Smooth muscle cell of the brain vasculature (primary cell): Measurements from ENCODE around the gene C17orf78.
A peak's percentile ranks its signal among the peaks of the same experiment; 100 is the strongest.
"Not testable (repeated sequence)": the region's sequence is repeated elsewhere in the genome, so short reads cannot be mapped to it uniquely, and the experiment has no call there.

Source experiments
- DNase-seq: peaks from one replicate; pipeline ENCODE4 v3.0.0-alpha.2; 2012; ENCODE audit warnings: low read depth, low spot score

C17orf78 gene

GRCh38 chr17:37386462-37386861 is 10.7 kb downstream of the C17orf78 start:
- DNase-seq: no peak

GRCh38 chr17:37388266-37388665 is 12.5 kb downstream of the C17orf78 start:
- no peak for DNase-seq

- no peak for DNase-seq
Measured at GRCh38 chr17:37389160-37389559, 13.4 kb downstream of the C17orf78 start.

- DNase-seq: no peak
Measured at GRCh38 chr17:37391146-37391545, 15.4 kb downstream of the C17orf78 start.

- DNase-seq: no peak
Measured at GRCh38 chr17:37392024-37392590, 16.3 kb downstream of the C17orf78 start.

GRCh38 chr17:37393352-37393751 is 17.6 kb downstream of the C17orf78 start:
- no peak for DNase-seq

- no peak for DNase-seq
Measured at GRCh38 chr17:37399265-37399803, 23.5 kb downstream of the C17orf78 start.

- DNase-seq: no peak
Measured at GRCh38 chr17:37400505-37400904, 24.7 kb downstream of the C17orf78 start.

- DNase-seq: not testable (repeated sequence)
Measured at GRCh38 chr17:37405522-37405921, 29.7 kb downstream of the C17orf78 start.

- no peak for DNase-seq
Measured at GRCh38 chr17:37405955-37406634, 30.3 kb downstream of the C17orf78 start.

- DNase-seq: peak; percentile 13
Measured at GRCh38 chr17:37406635-37407461, 31.1 kb downstream of the C17orf78 start, which contains the start of the genes ACACA and TADA2A. ACACA (minus strand) TSS chr17:37406836; CDS start chr17:37406299, 537 bp downstream. TADA2A (plus strand) TSS chr17:37406886; CDS start chr17:37411366, 4,480 bp downstream.

- not testable (repeated sequence) for DNase-seq
Measured at GRCh38 chr17:37408145-37408479, 32.3 kb downstream of the C17orf78 start.

- no peak for DNase-seq
Measured at GRCh38 chr17:37410357-37410756, 34.6 kb downstream of the C17orf78 start.

- DNase-seq: no peak
Measured at GRCh38 chr17:37413875-37414519, 38.2 kb downstream of the C17orf78 start.

GRCh38 chr17:37417852-37418251 is 42.1 kb downstream of the C17orf78 start:
- no peak for DNase-seq

- no peak for DNase-seq
Measured at GRCh38 chr17:37422971-37423625, 47.3 kb downstream of the C17orf78 start.

GRCh38 chr17:37425268-37425667 is 49.5 kb downstream of the C17orf78 start:
- no peak for DNase-seq

GRCh38 chr17:37429039-37429438 is 53.3 kb downstream of the C17orf78 start:
- DNase-seq: no peak

- no peak for DNase-seq
Measured at GRCh38 chr17:37429453-37429852, 53.7 kb downstream of the C17orf78 start.

GRCh38 chr17:37430051-37430627 is 54.4 kb downstream of the C17orf78 start:
- DNase-seq: no peak

GRCh38 chr17:37432671-37433070 is 56.9 kb downstream of the C17orf78 start:
- no peak for DNase-seq
